ENCODE measurements around the gene SPSB2. TPM values are rescaled to one million over a fixed set of nuclear protein-coding genes. Genes with fewer than 3 reads are reported as not detected.

SPSB2 gene
- total and polyA plus RNA-seq, 9 of the 15 experiments (the other 6 are each of a cell fraction or from before 2014, with no cell fraction given): 0.10 to 10.6 (median 1.9) TPM

GRCh38 chr12:6851153-6851920, 21.8 kb downstream of the SPSB2 start, which contains the start of gene CDCA3 (continued):
- TF ChIP-seq ZNF184 (CRISPR knock-in tag; IDR thresholded peaks at IDR 0.05) (no peak), PCBP2 (IDR thresholded peaks at IDR 0.05; ENCODE audit: low read depth, low read length, poor library complexity, severe bottlenecking) (no peak), PHF8 (IDR thresholded peaks at IDR 0.05; ENCODE audit: borderline replicate concordance, low read length) (peak; percentile 43), BRD4 (IDR thresholded peaks at IDR 0.05) (no peak), ZNF695 (CRISPR knock-in tag; IDR thresholded peaks at IDR 0.05) (no peak), ZKSCAN1 (IDR thresholded peaks at IDR 0.05; ENCODE audit: low read depth, low read length) (no peak), ESRRA (IDR thresholded peaks at IDR 0.05; ENCODE audit: borderline replicate concordance, low read depth) (0 out of 2 replicates have a peak, but pooled peaks have one; percentile 3), RUNX1 (IDR thresholded peaks at IDR 0.05; ENCODE audit: low read depth) (no peak), TAF1 (IDR thresholded peaks at IDR 0.05; ENCODE audit: control insufficient read depth, extremely low read depth, insufficient read depth, low read length, severe bottlenecking) (peak; percentile 23), PHB2 (IDR thresholded peaks at IDR 0.05; ENCODE audit: low read depth) (no peak), VEZF1 (CRISPR knock-in tag; IDR thresholded peaks at IDR 0.05) (no peak; the same call in 1 of the 2 replicates), ADNP (tag; IDR thresholded peaks at IDR 0.05) (no peak), MCM7 (IDR thresholded peaks at IDR 0.05) (no peak), FUS (optimal IDR thresholded peaks at IDR 0.05; ENCODE audit: low read depth, low read length) (no peak), UBTF (IDR thresholded peaks at IDR 0.05; ENCODE audit: borderline replicate concordance in 1 of 2, low read depth in 2 of 2, low read length in 2 of 2) (no peak), BCOR (IDR thresholded peaks at IDR 0.05) (no peak), TBP (optimal IDR thresholded peaks at IDR 0.05; ENCODE audit: low read depth, low read length) (peak; percentile 75), BRF1 (IDR thresholded peaks at IDR 0.05; ENCODE audit: borderline replicate concordance, extremely low read depth, insufficient read length) (no peak), SNIP1 (IDR thresholded peaks at IDR 0.05; ENCODE audit: low read depth) (no peak), NR2C2 (CRISPR knock-in tag; IDR thresholded peaks at IDR 0.05) (peak; percentile 61; the same call in 1 of the 2 replicates), NR2C2 (tag; IDR thresholded peaks at IDR 0.05) (no peak), ZNF12 (CRISPR knock-in tag; IDR thresholded peaks at IDR 0.05) (no peak), POLR2B (IDR thresholded peaks at IDR 0.05; ENCODE audit: low read depth, partially characterized antibody) (peak; percentile 70), ZNF232 (CRISPR knock-in tag; IDR thresholded peaks at IDR 0.05) (no peak), MEF2D (tag; conservative IDR thresholded peaks at IDR 0.05; ENCODE audit: low read depth) (no peak), CAMTA2 (CRISPR knock-in tag; conservative IDR thresholded peaks at IDR 0.05) (no peak), TAF15 (IDR thresholded peaks at IDR 0.05; ENCODE audit: low read depth, low read length) (no peak)

Data from K562 (cell line).